SH-SY5Y (cell line): ENCODE results near the gene ARVCF.

Experiments
- GATA2 ChIP-seq: IDR thresholded peaks from 2 replicates; pipeline ENCODE4 v1.6.1; 2011; ENCODE audit warnings: mild to moderate bottlenecking, low read depth, low read length
- GATA3 ChIP-seq: IDR thresholded peaks from 2 replicates; pipeline ENCODE4 v1.6.1; 2011; ENCODE audit warnings: low read depth, mild to moderate bottlenecking, low read length, moderate library complexity

DNA sequence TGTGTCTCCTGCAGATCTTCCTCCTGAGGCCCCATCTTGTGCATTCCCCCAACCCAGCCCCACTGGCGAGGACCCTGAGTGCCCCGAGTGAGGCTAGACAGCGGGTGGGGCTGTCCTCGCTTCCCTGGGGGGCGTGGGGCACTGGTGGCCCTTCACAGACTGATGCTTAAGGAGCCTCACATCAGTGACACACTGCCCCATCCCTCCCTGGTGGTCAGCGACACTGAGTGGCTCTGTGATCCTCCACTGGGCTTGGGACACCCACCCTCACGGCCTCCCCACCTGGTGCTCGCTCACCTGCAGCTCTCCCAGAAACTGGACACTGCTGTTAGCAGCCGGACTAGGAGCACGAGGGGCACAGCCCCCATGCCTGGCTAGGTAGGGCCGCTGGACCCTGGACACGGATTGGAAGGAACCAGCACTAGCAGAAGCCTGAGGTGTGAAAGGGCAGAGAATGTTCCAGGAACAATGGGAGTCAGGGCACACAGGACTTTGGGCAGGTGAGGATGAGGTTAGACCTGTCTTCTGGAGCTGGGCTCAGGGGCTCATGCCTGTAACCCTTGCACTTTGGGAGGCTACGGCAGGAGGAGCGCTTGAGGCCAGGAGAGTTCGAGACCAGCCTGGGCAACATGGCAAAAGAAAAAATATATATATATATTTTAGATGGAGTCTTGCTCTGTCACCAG is 51.8 kb downstream of the ARVCF start:
- TF ChIP-seq GATA2 (no peak), GATA3 (no peak)
